MCF 10A (cell line): ENCODE data around the gene UGT1A10. TPM values are rescaled to one million over a fixed set of nuclear protein-coding genes. Genes with fewer than 3 reads are reported as not detected.

Experiments used
- BruUV-seq: library from RNA; stranded (reverse); fragments of 400-500 nt; replicated peaks from 2 replicates; lab custom pipeline; 2021; lab: Mats Ljungman, UMichigan
- CTCF ChIA-PET: fragments of 300-600 bp; sonication (Branson Sonifier 250); formaldehyde crosslinking; extraction: SDS; loops from one replicate; lab custom pipeline; 2021; ENCODE audit warnings: antibody characterized with exemption, inconsistent platforms; lab: Yijun Ruan, JAX
- POLR2A ChIA-PET: fragments of 300-600, 350-650 bp; sonication (Branson Sonifier 250); formaldehyde crosslinking; extraction: SDS; loops from one replicate; lab custom pipeline; 2020; ENCODE audit warnings: antibody characterized with exemption, inconsistent platforms; lab: Yijun Ruan, JAX
- DNase-seq: peaks from one replicate; pipeline ENCODE4 v3.0.0-alpha.2; 2018; ENCODE audit not compliant: unreplicated experiment
- H3K27ac Mint-ChIP-seq: one replicate; pipeline ENCODE4 v1.8.0; 2022; ENCODE audit warnings: mild to moderate bottlenecking, low read depth, mixed read lengths; ENCODE audit not compliant: unreplicated experiment
- H3K27me3 Mint-ChIP-seq: one replicate; pipeline ENCODE4 v1.8.0; 2022; ENCODE audit warnings: mixed read lengths; ENCODE audit not compliant: insufficient read depth, unreplicated experiment
- H3K36me3 Mint-ChIP-seq: one replicate; pipeline ENCODE4 v1.8.0; 2022; ENCODE audit warnings: mild to moderate bottlenecking, moderate library complexity, mixed read lengths; ENCODE audit not compliant: insufficient read depth, unreplicated experiment
- H3K4me1 Mint-ChIP-seq: one replicate; pipeline ENCODE4 v1.8.0; 2022; ENCODE audit warnings: mixed read lengths; ENCODE audit not compliant: insufficient read depth, unreplicated experiment
- H3K4me3 Mint-ChIP-seq: one replicate; pipeline ENCODE4 v1.8.0; 2022; ENCODE audit warnings: mild to moderate bottlenecking, moderate library complexity, mixed read lengths; ENCODE audit not compliant: unreplicated experiment
- H3K9me3 Mint-ChIP-seq: one replicate; pipeline ENCODE4 v1.8.0; 2022; ENCODE audit warnings: mixed read lengths; ENCODE audit not compliant: unreplicated experiment
- CTCF ChIP-seq: fragments of 200-600 bp; IDR thresholded peaks from one replicate; pipeline ENCODE4 v1.8.0; 2022; ENCODE audit warnings: antibody characterized with exemption, mild to moderate bottlenecking; ENCODE audit not compliant: unreplicated experiment
- intact Hi-C: fragments of 100-400 bp; cut with micrococcal nuclease; formaldehyde crosslinking; loops from 2 replicates; pipeline ENCODE4 v1.14.1; 2022
- total RNA-seq: library from RNA; stranded (reverse); gene quantifications from 2 replicates; pipeline ENCODE4 v1.2.3, GENCODE V29; 2022

Gene UGT1A10
- total RNA-seq, 1 experiment from 2014 or later: not detected

- H3K36me3 Mint-ChIP-seq: no peaks in the 10 kb centered on the region
- intact Hi-C loops: no loop called here
- H3K27ac Mint-ChIP-seq: peak within 1 kb of the TSS; percentile 86
- CTCF ChIA-PET: interaction anchor here (4.1 kb wide), 1 partner anchor 19 kb away, joined by 18 read pairs; the partner anchor contains the start of gene UGT1A5
- no peak for TF ChIP-seq CTCF
- POLR2A ChIA-PET: interaction anchor here (2.7 to 4.6 kb wide), 5 partner anchors 7 to 204 kb away, joined by 14 to 91 read pairs (median 59); partner anchors contain the start of genes UGT1A7 and USP40
- no peaks in the 10 kb centered on the region for H3K27me3 Mint-ChIP-seq
- BruUV-seq: no TSS peak
- H3K4me1 Mint-ChIP-seq: peaks cover 30% of the 10 kb centered on the region
- H3K4me3 Mint-ChIP-seq: peak within 1 kb of the TSS; percentile 56
- H3K9me3 Mint-ChIP-seq: no peaks in the 10 kb centered on the region
- no peak for DNase-seq
These were observed 56.4 kb downstream of the UGT1A10 start, which contains the start of gene UGT1A6 for GRCh38 chr2:233692648-233693047. TSS of gene UGT1A6 (plus strand) at chr2:233692890. CDS start at chr2:233693005, 115 bp downstream.

GRCh38 chr2:233693963-233694362 is 57.7 kb downstream of the UGT1A10 start:
- Mint-ChIP-seq H3K27ac (no peak overlapping the region), H3K27me3 (no peaks in the 10 kb centered on the region), H3K4me3 (no peak overlapping the region), H3K4me1 (peaks cover 28% of the 10 kb centered on the region), H3K9me3 (no peaks in the 10 kb centered on the region), H3K36me3 (no peaks in the 10 kb centered on the region)
- DNase-seq: no peak
- ChIA-PET CTCF (interaction anchor here (0.9 kb wide), 1 partner anchor 12 kb away, joined by 4 read pairs; no protein-coding TSS in a partner anchor), POLR2A (no interaction called here)
- BruUV-seq: no TSS peak
- intact Hi-C loops: no loop called here
- TF ChIP-seq CTCF: no peak

- Mint-ChIP-seq H3K9me3 (peaks cover 8% of the 10 kb centered on the region), H3K27me3 (no peaks in the 10 kb centered on the region), H3K27ac (no peak overlapping the region), H3K4me3 (no peak overlapping the region), H3K36me3 (no peaks in the 10 kb centered on the region), H3K4me1 (no peaks in the 10 kb centered on the region)
- no peak for DNase-seq
- no TSS peak for BruUV-seq
- TF ChIP-seq CTCF: no peak
- CTCF ChIA-PET: no interaction called here
- POLR2A ChIA-PET: interaction anchor here (0.7 to 1.9 kb wide), 3 partner anchors 8 to 1684 kb away, joined by 3 to 40 read pairs (median 3); no protein-coding TSS in a partner anchor
- intact Hi-C loops: no loop called here
These were observed 62.5 kb downstream of the UGT1A10 start for GRCh38 chr2:233698740-233699139.

- CTCF ChIA-PET: interaction anchor here (0.7 kb wide), 1 partner anchor 193 kb away, joined by 3 read pairs; no protein-coding TSS in a partner anchor
- Mint-ChIP-seq H3K4me1 (no peaks in the 10 kb centered on the region), H3K4me3 (no peak overlapping the region), H3K27ac (peak overlapping the region; percentile 63), H3K9me3 (peaks cover 15% of the 10 kb centered on the region), H3K36me3 (no peaks in the 10 kb centered on the region), H3K27me3 (no peaks in the 10 kb centered on the region)
- intact Hi-C loops: no loop called here
- DNase-seq: no peak
- no peak for TF ChIP-seq CTCF
- BruUV-seq: no TSS peak
- POLR2A ChIA-PET: interaction anchor here (0.7 to 1.9 kb wide), 5 partner anchors 8 to 1683 kb away, joined by 3 to 40 read pairs (median 4); partner anchors contain the start of genes UGT1A7 and USP40
These were observed 63.3 kb downstream of the UGT1A10 start for GRCh38 chr2:233699424-233700027.
